Smooth muscle cell (in vitro differentiated cells): ENCODE measurements around the gene DNAJC15. TPM values are rescaled to one million over a fixed set of nuclear protein-coding genes. Genes with fewer than 3 reads are reported as not detected.

Experiments used
- DNase-seq: peaks from one replicate; lab custom pipeline; 2025; ENCODE audit not compliant: unreplicated experiment; lab: John Stamatoyannopoulos, UW
- H2AFZ ChIP-seq: fragments of 200-600 bp; sonication (generic); 2 replicates; pipeline ENCODE4 v1.6.0; 2016; ENCODE audit warnings: antibody characterized with exemption, low read depth, mild to moderate bottlenecking
- H3F3A ChIP-seq: fragments of 200-600 bp; sonication (generic); 2 replicates; pipeline ENCODE4 v1.6.0; 2017; ENCODE audit warnings: antibody characterized with exemption, low read depth
- H3K27ac ChIP-seq: fragments of 200-600 bp; sonication (generic); 2 replicates; pipeline ENCODE4 v1.5.1; 2016; ENCODE audit warnings: low read depth, mild to moderate bottlenecking
- H3K27me3 ChIP-seq: fragments of 200-600 bp; sonication (generic); 2 replicates; pipeline ENCODE4 v1.6.1; 2016; ENCODE audit warnings: low read depth, mild to moderate bottlenecking
- H3K36me3 ChIP-seq: fragments of 200-600 bp; sonication (generic); 2 replicates; pipeline ENCODE4 v1.5.1; 2016; ENCODE audit warnings: low read depth
- H3K4me1 ChIP-seq: fragments of 200-600 bp; sonication (generic); 2 replicates; pipeline ENCODE4 v1.5.1; 2016; ENCODE audit warnings: low read depth
- H3K4me2 ChIP-seq: fragments of 200-600 bp; sonication (generic); 2 replicates; pipeline ENCODE4 v1.6.0; 2016; ENCODE audit warnings: mild to moderate bottlenecking
- H3K4me3 ChIP-seq: fragments of 200-600 bp; sonication (generic); 2 replicates; pipeline ENCODE4 v1.5.1; 2016; ENCODE audit warnings: mild to moderate bottlenecking
- H3K79me2 ChIP-seq: fragments of 200-600 bp; sonication (generic); 2 replicates; pipeline ENCODE4 v1.6.0; 2016; ENCODE audit warnings: low read depth, mild to moderate bottlenecking
- H3K9ac ChIP-seq: fragments of 200-600 bp; sonication (generic); 2 replicates; pipeline ENCODE4 v1.6.0; 2016; ENCODE audit warnings: low read depth
- H3K9me3 ChIP-seq: fragments of 200-600 bp; sonication (generic); replicated peaks from 2 replicates; pipeline ENCODE4 v1.5.1; 2016; ENCODE audit warnings: low read depth
- H4K20me1 ChIP-seq: fragments of 200-600 bp; sonication (generic); 2 replicates; pipeline ENCODE4 v1.6.0; 2016; ENCODE audit warnings: low read depth
- WGBS: methylation state at CpG from one replicate; pipeline ENCODE4 v1.1.7; 2016; ENCODE audit warnings: low lambda C conversion rate; 5-methylcytosine and 5-hydroxymethylcytosine counted together
- polyA plus RNA-seq: library from polyadenylated mRNA; unstranded; fragments of >200 nt; fragmentation: Nextera tagmentation; extraction: Ambion mirVana; gene quantifications from 2 replicates; pipeline ENCODE4 v1.2.1, GENCODE V29; 2016
- total RNA-seq: library from RNA; depleted of rRNA; stranded (reverse); fragments of >200 nt; gene quantifications from 2 replicates; pipeline ENCODE4 v1.2.3, GENCODE V29; 2014
- TF ChIP-seq, protein P1 (sequence below): fragments of 200-600 bp; sonication (generic); IDR thresholded peaks from 2 replicates; pipeline ENCODE4 v1.5.1; 2017; ENCODE audit warnings: borderline replicate concordance, mild to moderate bottlenecking, antibody characterized with exemption; ENCODE audit not compliant: insufficient read depth, poor library complexity, severe bottlenecking

Gene DNAJC15
- total and polyA plus RNA-seq, 2 experiments from 2014 or later = 4.4 to 6.9 TPM

DNA sequence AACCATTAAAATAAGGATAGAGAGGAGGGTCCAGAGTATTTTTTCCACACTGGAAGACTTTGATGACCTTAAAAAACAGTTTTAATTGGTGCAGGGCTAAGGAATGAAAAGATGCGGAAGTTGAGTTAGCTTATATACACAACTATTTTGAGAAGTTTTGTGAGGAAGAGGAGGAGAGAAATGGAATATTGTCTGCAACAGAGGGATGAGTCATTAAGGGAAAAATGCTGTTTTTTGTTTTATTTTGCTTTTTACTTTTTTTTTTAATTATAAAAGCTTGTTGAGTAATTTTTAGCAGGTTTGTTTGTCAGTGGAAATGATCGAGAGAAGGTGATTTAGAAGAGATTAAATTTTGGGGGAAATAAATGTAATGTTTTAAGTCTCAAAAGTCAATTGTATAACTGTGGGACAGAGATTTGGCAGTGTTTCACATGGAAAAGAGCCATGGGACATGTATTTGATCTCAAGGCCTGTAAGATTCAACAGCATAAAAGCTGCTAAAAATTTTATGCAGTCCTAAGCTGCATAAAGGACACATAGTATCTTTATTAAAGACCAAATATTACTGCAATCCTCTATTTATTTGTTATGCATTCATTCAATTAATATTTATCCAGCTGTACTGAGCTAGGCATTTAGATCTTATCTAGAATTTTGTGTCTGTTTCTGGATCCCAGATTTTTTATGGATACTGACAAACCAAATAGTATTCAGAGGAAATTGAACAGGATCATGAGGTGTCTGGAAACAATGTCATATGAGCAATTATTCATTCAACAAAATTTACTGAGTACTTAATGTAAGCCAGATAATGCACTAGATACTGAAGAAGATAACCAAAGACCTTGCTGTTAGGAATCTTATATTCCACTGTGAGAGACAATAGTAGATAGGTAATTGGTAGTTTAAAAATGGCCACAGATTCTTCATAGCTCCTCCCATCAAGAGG is 72.7 kb downstream of the DNAJC15 start:
- H2AFZ ChIP-seq = no peak overlapping the region
- TF ChIP-seq, protein P1, sequence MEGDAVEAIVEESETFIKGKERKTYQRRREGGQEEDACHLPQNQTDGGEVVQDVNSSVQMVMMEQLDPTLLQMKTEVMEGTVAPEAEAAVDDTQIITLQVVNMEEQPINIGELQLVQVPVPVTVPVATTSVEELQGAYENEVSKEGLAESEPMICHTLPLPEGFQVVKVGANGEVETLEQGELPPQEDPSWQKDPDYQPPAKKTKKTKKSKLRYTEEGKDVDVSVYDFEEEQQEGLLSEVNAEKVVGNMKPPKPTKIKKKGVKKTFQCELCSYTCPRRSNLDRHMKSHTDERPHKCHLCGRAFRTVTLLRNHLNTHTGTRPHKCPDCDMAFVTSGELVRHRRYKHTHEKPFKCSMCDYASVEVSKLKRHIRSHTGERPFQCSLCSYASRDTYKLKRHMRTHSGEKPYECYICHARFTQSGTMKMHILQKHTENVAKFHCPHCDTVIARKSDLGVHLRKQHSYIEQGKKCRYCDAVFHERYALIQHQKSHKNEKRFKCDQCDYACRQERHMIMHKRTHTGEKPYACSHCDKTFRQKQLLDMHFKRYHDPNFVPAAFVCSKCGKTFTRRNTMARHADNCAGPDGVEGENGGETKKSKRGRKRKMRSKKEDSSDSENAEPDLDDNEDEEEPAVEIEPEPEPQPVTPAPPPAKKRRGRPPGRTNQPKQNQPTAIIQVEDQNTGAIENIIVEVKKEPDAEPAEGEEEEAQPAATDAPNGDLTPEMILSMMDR = no peak
- no peak overlapping the region for H3K9ac ChIP-seq
- H3F3A ChIP-seq = no peaks in the 10 kb centered on the region
- H3K4me2 ChIP-seq = no peak overlapping the region
- H3K27ac ChIP-seq = no peak overlapping the region
- H3K4me1 ChIP-seq = no peaks in the 10 kb centered on the region
- H3K36me3 ChIP-seq = no peaks in the 10 kb centered on the region
- H3K27me3 ChIP-seq = no peaks in the 10 kb centered on the region
- no peak overlapping the region for H3K4me3 ChIP-seq
- 91% methylated on average over 2 of the region's 2 CpGs for WGBS
- no peaks in the 10 kb centered on the region for H4K20me1 ChIP-seq
- H3K9me3 ChIP-seq = no peaks in the 10 kb centered on the region
- DNase-seq = no peak
- no peaks in the 10 kb centered on the region for H3K79me2 ChIP-seq

DNA sequence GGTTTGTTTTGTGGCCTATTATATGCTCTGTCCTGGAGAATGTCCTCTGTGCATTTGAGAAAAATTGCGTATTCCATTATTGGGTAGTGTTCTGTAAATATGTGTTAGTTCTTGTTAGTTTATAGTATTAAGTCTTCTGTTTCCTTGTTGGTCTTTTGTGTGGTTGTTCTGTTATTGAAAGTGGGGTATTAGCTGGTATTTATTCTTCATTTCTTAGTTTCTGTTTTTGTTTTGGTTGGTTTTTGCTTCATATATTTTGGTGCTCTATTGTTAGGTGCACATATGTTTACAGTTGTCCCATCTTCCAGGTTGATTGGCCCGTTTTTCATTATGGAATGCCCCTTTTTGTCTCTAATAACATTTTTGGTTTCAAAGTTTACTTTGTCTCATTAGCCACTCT is 77.3 kb downstream of the DNAJC15 start:
- Histone ChIP-seq H3K9me3 (no peaks in the 10 kb centered on the region), H3K4me3 (no peak overlapping the region), H3K79me2 (peaks cover 12% of the 10 kb centered on the region), H2AFZ (no peak overlapping the region), H3K36me3 (no peaks in the 10 kb centered on the region), H3K4me2 (no peak overlapping the region), H3F3A (no peaks in the 10 kb centered on the region), H3K27ac (no peak overlapping the region), H3K27me3 (no peaks in the 10 kb centered on the region), H3K9ac (no peak overlapping the region), H4K20me1 (no peaks in the 10 kb centered on the region), H3K4me1 (no peaks in the 10 kb centered on the region)
- TF ChIP-seq, protein P1 = no peak
- WGBS = 97% methylated on average over 2 of the region's 2 CpGs
- no peak for DNase-seq

DNA sequence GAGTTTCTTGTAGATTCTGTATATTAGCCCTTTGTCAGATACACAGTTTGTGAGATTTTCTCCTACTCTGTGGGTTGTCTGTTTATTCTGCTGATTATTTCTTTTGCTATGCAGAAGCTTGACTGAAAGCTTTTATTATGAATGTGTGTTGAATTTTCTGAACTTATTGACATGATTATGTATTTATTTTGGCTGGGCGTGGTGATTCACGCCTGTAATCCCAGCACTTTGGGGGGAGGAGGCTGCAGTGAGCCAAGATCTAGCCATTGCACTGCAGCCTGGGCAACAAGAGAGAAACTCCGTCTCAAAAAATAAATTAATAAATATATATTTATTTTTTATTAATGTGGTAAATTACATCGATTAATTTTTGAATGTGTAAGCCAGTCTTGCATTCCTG is 78.9 kb downstream of the DNAJC15 start:
- Histone ChIP-seq H3K36me3 (no peaks in the 10 kb centered on the region), H3K4me2 (no peak overlapping the region), H3K4me1 (no peaks in the 10 kb centered on the region), H3K27me3 (no peaks in the 10 kb centered on the region), H3F3A (no peaks in the 10 kb centered on the region), H2AFZ (no peak overlapping the region), H3K79me2 (peaks cover 12% of the 10 kb centered on the region), H3K9me3 (no peaks in the 10 kb centered on the region), H3K27ac (no peak overlapping the region), H4K20me1 (no peaks in the 10 kb centered on the region), H3K9ac (no peak overlapping the region), H3K4me3 (no peak overlapping the region)
- TF ChIP-seq, protein P1 = no peak
- no peak for DNase-seq
- WGBS = 93% methylated on average over 4 of the region's 4 CpGs
